GM19467 (cell line): ENCODE measurements around the gene HLA-DMB.

Source experiments
- ATAC-seq: cut with Tn5 transposase; IDR thresholded peaks from one replicate; pipeline ENCODE4 v1.9.1; 2021; ENCODE audit warnings: mild to moderate bottlenecking, moderate library complexity; ENCODE audit not compliant: unreplicated experiment

HLA-DMB gene

GRCh38 chr6:32940656-32941213, at the start of gene HLA-DMB:
TSS of gene HLA-DMB (minus strand) at chr6:32941028. CDS start at chr6:32940807, 221 bp downstream.
- peak; percentile 37 for ATAC-seq

- ATAC-seq: no peak
These were observed 48.5 kb upstream of the HLA-DMB start for GRCh38 chr6:32989368-32989767.

- peak; percentile 52 for ATAC-seq
These were observed 44.0 kb upstream of the HLA-DMB start for GRCh38 chr6:32984622-32985389.

DNA sequence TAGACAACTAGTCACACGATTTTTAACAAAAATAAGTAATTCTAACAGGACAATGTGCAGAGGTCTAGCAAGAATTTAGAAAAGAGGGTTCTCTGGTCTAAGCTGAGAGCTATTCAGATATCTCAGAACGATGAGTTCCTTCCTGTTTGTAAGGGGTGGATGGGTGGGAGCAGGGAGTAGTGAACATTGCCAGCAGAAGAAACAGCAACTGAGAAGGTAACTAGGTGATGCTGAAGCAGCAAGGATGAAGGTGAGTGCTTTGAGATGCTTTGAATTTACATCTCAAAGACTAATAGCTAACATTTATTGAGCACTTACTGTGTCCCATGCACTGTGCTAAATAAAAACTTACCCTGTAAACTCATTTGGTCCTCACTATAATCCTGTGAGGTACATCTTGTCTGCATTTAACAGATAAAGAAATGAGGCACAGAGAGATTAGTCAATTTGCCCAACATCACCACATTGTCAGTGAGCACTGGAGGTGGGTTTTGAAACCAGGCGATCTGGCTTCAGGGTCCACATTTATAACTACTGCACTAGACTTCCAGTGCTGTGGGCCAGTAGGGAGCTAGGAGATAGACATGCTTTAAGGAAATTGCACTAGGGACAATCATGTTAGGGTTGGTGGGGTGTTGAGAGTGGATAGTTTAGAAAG, 43.3 kb upstream of the HLA-DMB start:
- ATAC-seq: peak; percentile 12

GRCh38 chr6:32983493-32983848, 42.6 kb upstream of the HLA-DMB start:
- ATAC-seq: no peak

- no peak for ATAC-seq
These were observed 42.1 kb upstream of the HLA-DMB start for GRCh38 chr6:32982702-32983492.

- no peak for ATAC-seq
These were observed 41.4 kb upstream of the HLA-DMB start for GRCh38 chr6:32982084-32982701.

DNA sequence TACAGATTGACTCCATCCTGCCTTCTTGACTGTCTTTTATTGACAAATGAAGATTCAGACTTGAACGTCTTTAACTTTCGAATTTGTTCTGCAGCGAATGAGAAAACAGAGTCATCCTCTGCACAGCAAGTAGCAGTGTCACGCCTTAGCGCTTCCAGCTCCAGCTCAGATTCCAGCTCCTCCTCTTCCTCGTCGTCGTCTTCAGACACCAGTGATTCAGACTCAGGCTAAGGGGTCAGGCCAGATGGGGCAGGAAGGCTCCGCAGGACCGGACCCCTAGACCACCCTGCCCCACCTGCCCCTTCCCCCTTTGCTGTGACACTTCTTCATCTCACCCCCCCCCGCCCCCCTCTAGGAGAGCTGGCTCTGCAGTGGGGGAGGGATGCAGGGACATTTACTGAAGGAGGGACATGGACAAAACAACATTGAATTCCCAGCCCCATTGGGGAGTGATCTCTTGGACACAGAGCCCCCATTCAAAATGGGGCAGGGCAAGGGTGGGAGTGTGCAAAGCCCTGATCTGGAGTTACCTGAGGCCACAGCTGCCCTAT, 39.7 kb upstream of the HLA-DMB start:
- ATAC-seq: no peak

DNA sequence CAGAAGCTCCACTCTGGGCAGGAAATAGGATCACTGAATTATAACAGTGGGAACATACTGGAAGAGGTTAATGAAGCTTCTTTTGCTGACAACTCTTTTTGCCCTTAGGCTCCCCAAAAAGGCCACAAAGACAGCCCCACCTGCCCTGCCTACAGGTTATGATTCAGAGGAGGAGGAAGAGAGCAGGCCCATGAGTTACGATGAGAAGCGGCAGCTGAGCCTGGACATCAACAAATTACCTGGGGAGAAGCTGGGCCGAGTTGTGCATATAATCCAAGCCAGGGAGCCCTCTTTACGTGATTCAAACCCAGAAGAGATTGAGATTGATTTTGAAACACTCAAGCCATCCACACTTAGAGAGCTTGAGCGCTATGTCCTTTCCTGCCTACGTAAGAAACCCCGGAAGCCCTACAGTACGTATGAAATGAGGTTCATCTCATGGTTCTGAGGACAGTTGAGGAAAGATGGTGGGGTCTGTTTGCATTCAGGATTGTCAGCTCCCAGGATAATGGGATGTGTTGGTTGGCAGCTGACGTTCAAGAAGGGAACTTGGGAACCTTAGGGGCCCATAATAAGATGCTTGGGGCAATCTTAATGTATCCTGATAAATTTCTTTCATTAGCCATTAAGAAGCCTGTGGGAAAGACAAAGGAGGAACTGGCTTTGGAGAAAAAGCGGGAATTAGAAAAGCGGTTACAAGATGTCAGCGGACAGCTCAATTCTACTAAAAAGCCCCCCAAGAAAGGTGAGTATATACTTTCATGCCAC, 39.1 kb upstream of the HLA-DMB start:
- no peak for ATAC-seq

GRCh38 chr6:32977953-32978324, 37.1 kb upstream of the HLA-DMB start:
- ATAC-seq: no peak

DNA sequence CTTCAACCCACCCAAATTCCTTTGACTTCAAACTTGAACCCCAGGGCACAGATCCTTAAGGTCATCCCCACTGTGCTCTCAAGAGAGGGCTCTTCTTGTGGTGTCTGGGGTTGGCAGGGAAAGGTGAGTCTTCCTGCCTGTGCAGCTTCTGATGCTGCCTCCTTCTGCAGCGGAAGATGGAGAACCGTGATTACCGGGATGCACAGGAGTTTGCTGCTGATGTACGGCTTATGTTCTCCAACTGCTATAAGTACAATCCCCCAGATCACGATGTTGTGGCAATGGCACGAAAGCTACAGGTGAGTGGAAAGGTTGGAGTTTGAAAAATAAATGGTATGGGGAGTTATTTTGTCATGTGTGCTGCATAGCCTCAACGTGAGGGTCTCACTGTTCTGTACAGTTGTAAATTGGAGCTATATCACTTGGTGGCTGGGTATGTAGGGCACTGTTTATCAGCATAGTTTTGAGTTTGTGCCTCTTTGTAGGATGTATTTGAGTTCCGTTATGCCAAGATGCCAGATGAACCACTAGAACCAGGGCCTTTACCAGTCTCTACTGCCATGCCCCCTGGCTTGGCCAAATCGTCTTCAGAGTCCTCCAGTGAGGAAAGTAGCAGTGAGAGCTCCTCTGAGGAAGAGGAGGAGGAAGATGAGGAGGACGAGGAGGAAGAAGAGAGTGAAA, 36.6 kb upstream of the HLA-DMB start:
- no peak for ATAC-seq

DNA sequence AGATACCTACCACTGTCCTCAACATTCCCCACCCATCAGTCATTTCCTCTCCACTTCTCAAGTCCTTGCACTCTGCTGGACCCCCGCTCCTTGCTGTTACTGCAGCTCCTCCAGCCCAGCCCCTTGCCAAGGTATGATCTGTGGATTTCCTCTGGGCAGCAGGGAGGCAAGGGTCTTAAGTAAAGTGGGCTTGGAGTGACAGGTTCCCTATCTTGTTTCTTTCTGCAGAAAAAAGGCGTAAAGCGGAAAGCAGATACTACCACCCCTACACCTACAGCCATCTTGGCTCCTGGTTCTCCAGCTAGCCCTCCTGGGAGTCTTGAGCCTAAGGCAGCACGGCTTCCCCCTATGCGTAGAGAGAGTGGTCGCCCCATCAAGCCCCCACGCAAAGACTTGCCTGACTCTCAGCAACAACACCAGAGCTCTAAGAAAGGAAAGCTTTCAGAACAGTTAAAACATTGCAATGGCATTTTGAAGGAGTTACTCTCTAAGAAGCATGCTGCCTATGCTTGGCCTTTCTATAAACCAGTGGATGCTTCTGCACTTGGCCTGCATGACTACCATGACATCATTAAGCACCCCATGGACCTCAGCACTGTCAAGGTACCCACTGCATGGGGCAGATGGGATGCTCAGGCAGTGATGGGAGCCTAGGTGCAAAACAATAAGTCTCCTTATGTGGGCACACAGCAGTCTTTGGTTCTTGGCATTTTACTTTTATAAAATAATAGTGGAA, 35.7 kb upstream of the HLA-DMB start:
- no peak for ATAC-seq

DNA sequence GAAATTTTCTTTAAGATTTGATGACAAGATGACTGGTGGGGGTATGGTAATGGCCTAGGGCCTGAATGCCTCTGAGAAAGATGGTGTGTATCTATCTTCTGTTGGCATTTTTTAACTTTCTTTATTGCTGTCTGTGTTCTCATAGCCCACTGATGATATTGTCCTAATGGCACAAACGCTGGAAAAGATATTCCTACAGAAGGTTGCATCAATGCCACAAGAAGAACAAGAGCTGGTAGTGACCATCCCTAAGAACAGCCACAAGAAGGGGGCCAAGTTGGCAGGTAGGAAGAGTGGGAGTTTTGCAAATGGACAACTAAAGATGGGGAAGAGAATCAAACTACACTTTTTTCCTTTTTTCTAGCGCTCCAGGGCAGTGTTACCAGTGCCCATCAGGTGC, 35.1 kb upstream of the HLA-DMB start:
- ATAC-seq: no peak

DNA sequence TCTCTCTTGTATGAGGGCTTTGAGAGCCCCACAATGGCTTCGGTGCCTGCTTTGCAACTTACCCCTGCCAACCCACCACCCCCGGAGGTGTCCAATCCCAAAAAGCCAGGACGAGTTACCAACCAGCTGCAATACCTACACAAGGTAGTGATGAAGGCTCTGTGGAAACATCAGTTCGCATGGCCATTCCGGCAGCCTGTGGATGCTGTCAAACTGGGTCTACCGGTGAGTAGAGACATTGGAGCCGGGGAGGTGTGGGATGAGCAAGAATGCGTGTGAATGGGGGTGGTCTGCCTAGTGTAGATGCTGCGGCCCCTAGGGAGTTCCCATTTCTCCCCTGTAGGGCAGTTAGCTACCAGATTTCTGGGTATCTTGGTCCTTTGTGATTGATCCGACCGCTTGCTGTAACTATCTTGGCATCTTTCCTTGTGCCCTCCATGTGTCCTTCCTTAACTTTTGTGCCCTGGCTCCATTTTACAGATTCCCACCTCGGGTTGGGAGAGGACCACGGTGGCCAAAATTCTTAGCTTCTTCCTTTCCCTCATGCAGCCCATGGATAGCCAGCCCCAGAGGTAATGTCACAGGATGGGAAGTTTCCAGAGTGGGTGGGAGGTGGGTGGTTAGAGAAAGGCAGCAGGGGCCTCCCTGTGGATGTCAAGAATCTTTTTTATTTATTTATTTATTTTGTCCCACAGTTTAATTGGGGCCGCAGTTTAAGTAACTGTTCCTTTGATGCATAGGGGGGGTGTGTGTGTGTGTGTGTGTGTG, 33.9 kb upstream of the HLA-DMB start:
- no peak for ATAC-seq

DNA sequence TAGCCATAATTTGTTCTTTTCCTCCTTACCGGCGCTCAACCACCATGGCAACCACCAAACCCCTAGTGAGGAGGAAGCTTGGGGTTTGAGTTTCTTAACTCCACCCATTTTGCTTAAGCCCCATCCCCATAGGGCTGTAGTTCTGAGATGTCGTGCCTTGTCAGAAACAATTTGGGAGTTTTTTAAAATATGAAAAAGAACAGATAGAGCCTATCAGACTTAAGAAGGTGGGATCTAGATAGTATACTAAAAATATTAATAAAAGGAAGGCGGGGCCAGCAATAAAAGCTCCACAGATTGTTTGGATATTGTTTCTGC, 33.1 kb upstream of the HLA-DMB start:
- ATAC-seq: no peak

DNA sequence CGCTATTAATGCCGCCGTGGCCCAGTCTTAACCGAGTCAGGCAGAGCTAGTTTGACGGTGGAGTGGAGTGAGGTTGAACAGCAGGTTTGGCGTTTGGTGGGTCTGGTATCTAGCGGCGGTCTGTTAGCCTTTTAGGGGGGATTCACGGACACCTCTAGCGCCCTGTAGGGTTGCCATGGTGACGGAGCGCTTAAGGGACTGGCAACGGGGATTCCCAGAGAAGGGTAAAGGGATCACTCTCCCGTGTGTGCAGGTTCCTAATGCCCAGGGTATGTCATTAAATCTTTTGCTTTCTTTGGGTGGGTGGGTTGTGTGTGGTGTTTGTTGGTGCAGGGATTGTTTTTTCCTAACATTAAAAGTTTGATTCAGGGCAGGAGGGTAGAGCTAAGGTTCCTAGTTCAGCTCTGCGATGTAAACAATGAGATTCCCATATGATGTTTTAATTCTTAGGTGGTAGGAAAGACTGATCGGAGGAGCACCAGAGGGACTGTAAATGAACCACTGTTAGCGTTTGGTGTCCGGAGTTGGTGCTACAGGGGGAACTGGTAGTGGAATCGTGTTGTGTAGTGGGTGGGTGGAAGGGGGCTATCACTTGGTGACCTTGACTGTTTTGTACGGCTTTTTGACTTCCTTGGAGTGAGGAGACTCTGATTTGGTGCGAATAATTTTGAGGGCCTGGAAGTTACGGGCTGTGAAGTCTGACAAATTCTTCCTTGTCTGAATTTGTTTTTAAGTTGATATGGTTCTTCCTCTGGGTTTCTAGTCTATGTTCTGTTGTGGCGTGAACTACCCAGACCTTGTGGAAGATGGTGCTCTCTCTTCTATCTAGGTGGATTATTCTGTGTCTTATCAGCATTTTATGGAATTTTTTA, 32.6 kb upstream of the HLA-DMB start:
- no peak for ATAC-seq
